HepG2 (cell line): ENCODE results near the gene UCHL3. TPM values are rescaled to one million over a fixed set of nuclear protein-coding genes. Genes with fewer than 3 reads are reported as not detected.

ENCODE experiments used
- ELF1 ChIP-seq: sonication (generic); formaldehyde crosslinking; IDR thresholded peaks from 2 replicates; pipeline ENCODE4 v1.4.0; 2020; ENCODE audit warnings: missing genetic modification reagents
- MBNL3 ChIP-seq: fragments of 250-450 bp; sonication (Bioruptor Pico); conservative IDR thresholded peaks from 2 replicates; pipeline ENCODE4 v1.8.0; 2022; ENCODE audit warnings: mild to moderate bottlenecking, inconsistent platforms
- MED8 ChIP-seq: sonication (generic); formaldehyde crosslinking; IDR thresholded peaks from 2 replicates; pipeline ENCODE4 v1.8.1; 2023; ENCODE audit warnings: mild to moderate bottlenecking, missing genetic modification reagents; ENCODE audit not compliant: insufficient replicate concordance
- MYNN ChIP-seq: sonication (generic); formaldehyde crosslinking; IDR thresholded peaks from 2 replicates; pipeline ENCODE4 v1.4.0; 2020; ENCODE audit warnings: mild to moderate bottlenecking, low read depth, missing genetic modification reagents
- PHF5A ChIP-seq: IDR thresholded peaks from one replicate; pipeline ENCODE4 v1.6.1; 2018; ENCODE audit warnings: low read depth, missing genetic modification reagents; ENCODE audit not compliant: unreplicated experiment
- THAP11 ChIP-seq: IDR thresholded peaks from 2 replicates; pipeline ENCODE4 v1.6.1; 2016; ENCODE audit warnings: missing biosample characterization, missing genetic modification reagents
- TOE1 ChIP-seq: sonication (generic); formaldehyde crosslinking; IDR thresholded peaks from 2 replicates; pipeline ENCODE4 v1.4.0; 2020; ENCODE audit warnings: mild to moderate bottlenecking, missing genetic modification reagents
- TRIM24 ChIP-seq: sonication (generic); formaldehyde crosslinking; IDR thresholded peaks from 2 replicates; pipeline ENCODE4 v1.8.0; 2022; ENCODE audit warnings: mild to moderate bottlenecking, missing genetic modification reagents
- ZBTB7A ChIP-seq: sonication (generic); formaldehyde crosslinking; IDR thresholded peaks from 2 replicates; pipeline ENCODE4 v1.8.0; 2022; ENCODE audit warnings: mild to moderate bottlenecking, missing genetic modification reagents
- ZFP41 ChIP-seq: sonication (generic); formaldehyde crosslinking; IDR thresholded peaks from 2 replicates; pipeline ENCODE4 v1.4.0; 2020; ENCODE audit warnings: mild to moderate bottlenecking, missing genetic modification reagents, borderline replicate concordance
- ZFP62 ChIP-seq: sonication (generic); formaldehyde crosslinking; IDR thresholded peaks from 2 replicates; pipeline ENCODE4 v1.4.0; 2020; ENCODE audit warnings: missing genetic modification reagents
- ZNF3 ChIP-seq: IDR thresholded peaks from 2 replicates; pipeline ENCODE4 v1.7.0; 2017; ENCODE audit warnings: inconsistent platforms
- ZNF652 ChIP-seq: IDR thresholded peaks from 2 replicates; pipeline ENCODE4 v1.6.1; 2016; ENCODE audit warnings: low read depth, borderline replicate concordance
- ZSCAN9 ChIP-seq: IDR thresholded peaks from 2 replicates; pipeline ENCODE4 v1.6.1; 2016; ENCODE audit warnings: borderline replicate concordance
- polyA plus RNA-seq, 8 experiments: library from polyadenylated mRNA; depleted of rRNA in 3 of 8; stranded (reverse) in 7 of 8; unstranded in 1 of 8; fragments of >200 nt; fragmentation: Illumina TruSeq in 4 of 8; extraction: Trizol in 4 of 8; gene quantifications; 2 replicates each; pipeline versions ENCODE4 v1.2.1 to v1.2.3, GENCODE V29; 2011 to 2016; ENCODE audit warnings: low read depth in 4 of 8, missing spikeins in 1 of 8, mixed read lengths in 1 of 8; ENCODE audit not compliant: insufficient read depth in 1 of 8
- total RNA-seq, 5 experiments: library from RNA; depleted of rRNA; stranded (reverse); fragments of >200 nt; fragmentation: Illumina TruSeq; extraction: Trizol; gene quantifications; 2 replicates each; pipeline ENCODE4 v1.2.3, GENCODE V29; 2016; ENCODE audit warnings: low read depth in 1 of 5
- TF ChIP-seq, protein P1 (sequence below): sonication (generic); formaldehyde crosslinking; IDR thresholded peaks from 2 replicates; pipeline ENCODE4 v1.5.1; 2020; ENCODE audit warnings: missing genetic modification reagents, mild to moderate bottlenecking, borderline replicate concordance
- TF ChIP-seq, protein P2 (sequence below): sonication (generic); formaldehyde crosslinking; IDR thresholded peaks from 2 replicates; pipeline ENCODE4 v1.8.0; 2022; ENCODE audit warnings: missing genetic modification reagents, mild to moderate bottlenecking, inconsistent platforms, borderline replicate concordance
- TF ChIP-seq, protein P3 (sequence below): sonication (generic); formaldehyde crosslinking; IDR thresholded peaks from 2 replicates; pipeline ENCODE4 v1.9.0; 2021; ENCODE audit warnings: missing genetic modification reagents, mild to moderate bottlenecking, borderline replicate concordance
- TF ChIP-seq, protein P4 (sequence below): IDR thresholded peaks from 2 replicates; pipeline ENCODE4 v1.6.1; 2016; ENCODE audit warnings: control low read depth
- TF ChIP-seq, protein P5 (sequence below): sonication (generic); formaldehyde crosslinking; IDR thresholded peaks from 2 replicates; pipeline ENCODE4 v1.8.0; 2022; ENCODE audit warnings: missing genetic modification reagents, mild to moderate bottlenecking, borderline replicate concordance
- TF ChIP-seq, protein P6 (sequence below): sonication (generic); formaldehyde crosslinking; IDR thresholded peaks from 2 replicates; pipeline ENCODE4 v1.4.0; 2020; ENCODE audit warnings: missing genetic modification reagents, borderline replicate concordance

Gene UCHL3
- total and polyA plus RNA-seq, 2 of the 13 experiments (the other 11 are each of a cell fraction or from before 2014, with no cell fraction given), result 36.2 to 93.3 TPM

DNA sequence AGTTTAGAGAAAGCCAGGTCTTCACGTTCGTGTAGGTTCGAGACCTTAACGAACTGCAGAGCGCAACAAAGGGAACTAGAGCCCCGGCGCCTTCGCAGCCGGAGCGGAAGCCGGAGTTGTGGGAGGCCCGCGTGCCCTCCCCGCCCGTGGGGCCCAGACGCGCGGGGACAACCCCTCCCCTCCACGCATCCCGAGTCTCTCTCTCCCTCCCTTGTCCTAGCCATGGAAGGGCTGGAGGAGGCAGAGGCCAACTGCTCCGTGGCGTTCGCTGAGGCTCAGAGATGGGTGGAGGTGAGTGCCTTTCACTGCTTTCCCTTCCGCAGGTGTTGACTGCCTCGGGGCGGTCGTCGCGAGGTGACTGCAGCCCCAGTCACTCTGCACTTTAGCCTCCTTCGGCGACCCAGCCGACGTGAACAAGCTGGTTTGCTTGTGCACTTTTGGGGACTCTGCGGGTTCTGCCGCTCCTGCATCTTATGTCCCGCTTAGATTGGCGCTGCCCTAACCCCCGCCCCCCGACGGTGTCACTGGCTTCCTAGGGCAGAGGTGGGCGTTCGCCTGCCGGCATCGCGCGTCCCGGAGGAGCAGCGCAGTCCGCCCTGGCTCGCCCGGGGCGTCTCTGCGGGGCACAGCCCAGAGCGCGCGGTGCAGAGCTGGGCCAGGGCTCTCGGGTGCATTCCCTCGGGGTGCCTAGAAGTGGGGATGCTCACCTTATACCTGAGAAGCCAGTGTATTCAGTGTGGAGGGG lies 87.0 kb downstream of the UCHL3 start (continued):
- TF ChIP-seq ZFP41 (no peak), TRIM24 (CRISPR knock-in tag) (no peak), ZNF3 (no peak), MYNN (CRISPR knock-in tag) (peak; percentile 77; the same call in 1 of the 2 replicates), TOE1 (no peak), ZBTB7A (CRISPR knock-in tag) (no peak), MED8 (no peak), ZFP62 (0 out of 2 replicates have a peak, but pooled peaks have one; percentile 33), THAP11 (CRISPR knock-in tag) (no peak), PHF5A (CRISPR knock-in tag) (peak; percentile 32), MBNL3 (no peak), ZNF652 (CRISPR knock-in tag) (no peak), ZSCAN9 (CRISPR knock-in tag) (no peak), ELF1 (CRISPR knock-in tag) (no peak; the same call in 1 of the 2 replicates)
- TF ChIP-seq, protein P1, sequence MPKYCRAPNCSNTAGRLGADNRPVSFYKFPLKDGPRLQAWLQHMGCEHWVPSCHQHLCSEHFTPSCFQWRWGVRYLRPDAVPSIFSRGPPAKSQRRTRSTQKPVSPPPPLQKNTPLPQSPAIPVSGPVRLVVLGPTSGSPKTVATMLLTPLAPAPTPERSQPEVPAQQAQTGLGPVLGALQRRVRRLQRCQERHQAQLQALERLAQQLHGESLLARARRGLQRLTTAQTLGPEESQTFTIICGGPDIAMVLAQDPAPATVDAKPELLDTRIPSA, result no peak
- TF ChIP-seq, protein P2, sequence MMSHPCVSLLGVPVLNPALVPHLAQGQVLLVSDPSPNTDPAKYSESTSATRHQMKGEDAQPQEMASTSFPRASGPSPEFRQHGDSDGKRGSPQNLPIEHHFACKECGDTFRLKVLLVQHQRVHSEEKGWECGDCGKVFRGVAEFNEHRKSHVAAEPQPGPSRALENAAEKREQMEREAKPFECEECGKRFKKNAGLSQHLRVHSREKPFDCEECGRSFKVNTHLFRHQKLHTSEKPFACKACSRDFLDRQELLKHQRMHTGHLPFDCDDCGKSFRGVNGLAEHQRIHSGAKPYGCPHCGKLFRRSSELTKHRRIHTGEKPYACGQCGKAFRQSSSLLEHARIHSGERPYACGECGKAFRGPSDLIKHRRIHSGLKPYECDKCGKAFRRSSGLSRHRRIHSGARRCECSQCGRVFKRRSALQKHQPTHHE, result no peak
- TF ChIP-seq, protein P3, sequence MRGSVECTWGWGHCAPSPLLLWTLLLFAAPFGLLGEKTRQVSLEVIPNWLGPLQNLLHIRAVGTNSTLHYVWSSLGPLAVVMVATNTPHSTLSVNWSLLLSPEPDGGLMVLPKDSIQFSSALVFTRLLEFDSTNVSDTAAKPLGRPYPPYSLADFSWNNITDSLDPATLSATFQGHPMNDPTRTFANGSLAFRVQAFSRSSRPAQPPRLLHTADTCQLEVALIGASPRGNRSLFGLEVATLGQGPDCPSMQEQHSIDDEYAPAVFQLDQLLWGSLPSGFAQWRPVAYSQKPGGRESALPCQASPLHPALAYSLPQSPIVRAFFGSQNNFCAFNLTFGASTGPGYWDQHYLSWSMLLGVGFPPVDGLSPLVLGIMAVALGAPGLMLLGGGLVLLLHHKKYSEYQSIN, result no peak
- TF ChIP-seq, protein P4, sequence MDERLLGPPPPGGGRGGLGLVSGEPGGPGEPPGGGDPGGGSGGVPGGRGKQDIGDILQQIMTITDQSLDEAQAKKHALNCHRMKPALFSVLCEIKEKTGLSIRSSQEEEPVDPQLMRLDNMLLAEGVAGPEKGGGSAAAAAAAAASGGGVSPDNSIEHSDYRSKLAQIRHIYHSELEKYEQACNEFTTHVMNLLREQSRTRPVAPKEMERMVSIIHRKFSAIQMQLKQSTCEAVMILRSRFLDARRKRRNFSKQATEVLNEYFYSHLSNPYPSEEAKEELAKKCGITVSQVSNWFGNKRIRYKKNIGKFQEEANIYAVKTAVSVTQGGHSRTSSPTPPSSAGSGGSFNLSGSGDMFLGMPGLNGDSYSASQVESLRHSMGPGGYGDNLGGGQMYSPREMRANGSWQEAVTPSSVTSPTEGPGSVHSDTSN (CRISPR knock-in tag), result no peak
- TF ChIP-seq, protein P5, sequence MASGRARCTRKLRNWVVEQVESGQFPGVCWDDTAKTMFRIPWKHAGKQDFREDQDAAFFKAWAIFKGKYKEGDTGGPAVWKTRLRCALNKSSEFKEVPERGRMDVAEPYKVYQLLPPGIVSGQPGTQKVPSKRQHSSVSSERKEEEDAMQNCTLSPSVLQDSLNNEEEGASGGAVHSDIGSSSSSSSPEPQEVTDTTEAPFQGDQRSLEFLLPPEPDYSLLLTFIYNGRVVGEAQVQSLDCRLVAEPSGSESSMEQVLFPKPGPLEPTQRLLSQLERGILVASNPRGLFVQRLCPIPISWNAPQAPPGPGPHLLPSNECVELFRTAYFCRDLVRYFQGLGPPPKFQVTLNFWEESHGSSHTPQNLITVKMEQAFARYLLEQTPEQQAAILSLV, result peak; percentile 46
- TF ChIP-seq, protein P6, sequence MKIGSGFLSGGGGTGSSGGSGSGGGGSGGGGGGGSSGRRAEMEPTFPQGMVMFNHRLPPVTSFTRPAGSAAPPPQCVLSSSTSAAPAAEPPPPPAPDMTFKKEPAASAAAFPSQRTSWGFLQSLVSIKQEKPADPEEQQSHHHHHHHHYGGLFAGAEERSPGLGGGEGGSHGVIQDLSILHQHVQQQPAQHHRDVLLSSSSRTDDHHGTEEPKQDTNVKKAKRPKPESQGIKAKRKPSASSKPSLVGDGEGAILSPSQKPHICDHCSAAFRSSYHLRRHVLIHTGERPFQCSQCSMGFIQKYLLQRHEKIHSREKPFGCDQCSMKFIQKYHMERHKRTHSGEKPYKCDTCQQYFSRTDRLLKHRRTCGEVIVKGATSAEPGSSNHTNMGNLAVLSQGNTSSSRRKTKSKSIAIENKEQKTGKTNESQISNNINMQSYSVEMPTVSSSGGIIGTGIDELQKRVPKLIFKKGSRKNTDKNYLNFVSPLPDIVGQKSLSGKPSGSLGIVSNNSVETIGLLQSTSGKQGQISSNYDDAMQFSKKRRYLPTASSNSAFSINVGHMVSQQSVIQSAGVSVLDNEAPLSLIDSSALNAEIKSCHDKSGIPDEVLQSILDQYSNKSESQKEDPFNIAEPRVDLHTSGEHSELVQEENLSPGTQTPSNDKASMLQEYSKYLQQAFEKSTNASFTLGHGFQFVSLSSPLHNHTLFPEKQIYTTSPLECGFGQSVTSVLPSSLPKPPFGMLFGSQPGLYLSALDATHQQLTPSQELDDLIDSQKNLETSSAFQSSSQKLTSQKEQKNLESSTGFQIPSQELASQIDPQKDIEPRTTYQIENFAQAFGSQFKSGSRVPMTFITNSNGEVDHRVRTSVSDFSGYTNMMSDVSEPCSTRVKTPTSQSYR (CRISPR knock-in tag), result no peak
